22Rv1 (cell line): ENCODE measurements around the gene SLF2.

Source experiments
- CTCF ChIP-seq: fragments of 450-650 bp; IDR thresholded peaks from 2 replicates; pipeline ENCODE4 v1.5.1; 2017; ENCODE audit warnings: mild to moderate bottlenecking
- ZFX ChIP-seq: fragments of 450-650 bp; IDR thresholded peaks from 2 replicates; pipeline ENCODE4 v1.6.1; 2017; ENCODE audit warnings: antibody characterized with exemption, borderline replicate concordance

DNA sequence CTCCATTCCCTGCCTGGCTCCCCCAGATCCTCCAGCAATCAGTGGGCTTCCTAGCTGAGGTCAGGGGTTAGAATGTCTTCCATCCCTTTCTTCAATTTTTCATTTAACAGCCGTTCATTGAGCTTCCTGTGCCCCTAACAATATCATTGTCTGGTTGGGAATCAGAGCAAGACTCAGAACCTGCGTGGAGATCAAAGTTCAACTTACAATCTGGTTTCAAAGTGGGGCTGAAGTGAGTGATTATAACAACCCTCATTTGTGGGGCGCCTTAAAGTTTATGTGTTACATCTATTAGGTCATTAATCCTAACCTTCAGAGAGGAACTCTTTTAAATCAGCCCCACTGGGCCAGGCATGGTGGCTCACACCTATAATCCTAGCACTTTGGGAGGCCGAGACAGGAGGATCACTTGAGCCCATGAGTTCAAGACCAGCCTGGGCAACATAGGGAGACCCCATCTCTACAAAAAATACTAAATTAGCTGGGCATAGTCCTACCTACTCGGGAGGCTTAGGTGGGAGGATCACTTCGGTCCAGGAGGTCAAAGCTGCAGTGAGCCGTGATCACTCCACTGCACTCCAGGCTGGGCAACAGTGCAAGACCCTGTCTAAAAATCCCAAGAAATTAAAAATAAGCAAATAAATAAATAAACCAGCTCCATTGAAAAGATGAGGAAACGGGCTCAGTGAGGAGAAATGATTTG is 45.4 kb upstream of the SLF2 start:
- TF ChIP-seq CTCF = no peak
- TF ChIP-seq ZFX = no peak
